Loucy (cell line): Measurements from ENCODE around the gene IWS1.

Experiments used
- H2AFZ ChIP-seq: fragments of 200-600 bp; sonication (generic); 2 replicates; pipeline ENCODE4 v1.6.0; 2016; ENCODE audit warnings: antibody characterized with exemption, mild to moderate bottlenecking, low read length, moderate library complexity
- H3F3A ChIP-seq: fragments of 200-600 bp; 2 replicates; pipeline ENCODE4 v1.6.0; 2016; ENCODE audit warnings: antibody characterized with exemption, low read depth, mild to moderate bottlenecking
- H3K27me3 ChIP-seq: fragments of 200-600 bp; sonication (generic); 2 replicates; pipeline ENCODE4 v1.6.1; 2014; ENCODE audit warnings: low read length, mild to moderate bottlenecking; ENCODE audit not compliant: insufficient read depth, poor library complexity, severe bottlenecking
- H3K36me3 ChIP-seq: fragments of 200-600 bp; sonication (generic); 2 replicates; pipeline ENCODE4 v1.6.1; 2016; ENCODE audit warnings: low read length; ENCODE audit not compliant: insufficient read depth
- H3K4me1 ChIP-seq: fragments of 200-600 bp; sonication (generic); 2 replicates; pipeline ENCODE4 v1.5.1; 2014; ENCODE audit warnings: low read length, mild to moderate bottlenecking; ENCODE audit not compliant: insufficient read depth, poor library complexity, severe bottlenecking
- H3K4me2 ChIP-seq: fragments of 200-600 bp; sonication (generic); 2 replicates; pipeline ENCODE4 v1.6.0; 2014; ENCODE audit warnings: antibody characterized with exemption, low read length, low read depth, mild to moderate bottlenecking; ENCODE audit not compliant: poor library complexity, severe bottlenecking
- H3K4me3 ChIP-seq: fragments of 200-600 bp; sonication (generic); 2 replicates; pipeline ENCODE4 v1.5.1; 2014; ENCODE audit warnings: low read length, mild to moderate bottlenecking, mixed read lengths; ENCODE audit not compliant: poor library complexity, severe bottlenecking
- H3K79me2 ChIP-seq: fragments of 200-600 bp; sonication (generic); 2 replicates; pipeline ENCODE4 v1.6.1; 2014; ENCODE audit warnings: low read length; ENCODE audit not compliant: insufficient read depth
- H3K9ac ChIP-seq: fragments of 200-600 bp; sonication (generic); 2 replicates; pipeline ENCODE4 v1.6.0; 2014; ENCODE audit warnings: mild to moderate bottlenecking, low read depth, low read length, moderate library complexity; ENCODE audit not compliant: poor library complexity, severe bottlenecking
- H3K9me2 ChIP-seq: fragments of 200-600 bp; sonication (generic); replicated peaks from 2 replicates; pipeline ENCODE4 v1.6.1; 2016; ENCODE audit warnings: low read depth, low read length, mixed read lengths
- H3K9me3 ChIP-seq: fragments of 200-600 bp; sonication (generic); 2 replicates; pipeline ENCODE4 v1.6.1; 2014; ENCODE audit warnings: mild to moderate bottlenecking, antibody characterized with exemption, low read length, low read depth; ENCODE audit not compliant: insufficient read depth
- H4K20me1 ChIP-seq: fragments of 200-600 bp; sonication (generic); 2 replicates; pipeline ENCODE4 v1.6.0; 2014; ENCODE audit warnings: antibody characterized with exemption, low read length, mild to moderate bottlenecking; ENCODE audit not compliant: insufficient read depth, poor library complexity, severe bottlenecking
- EZH2phosphoT487 ChIP-seq: fragments of 200-600 bp; IDR thresholded peaks from 2 replicates; pipeline ENCODE4 v1.6.1; 2018; ENCODE audit warnings: antibody characterized with exemption, mild to moderate bottlenecking, moderate library complexity, borderline replicate concordance
- TF ChIP-seq, protein P1 (sequence below): fragments of 200-600 bp; sonication (generic); conservative IDR thresholded peaks from 2 replicates; pipeline ENCODE4 v1.5.1; 2014; ENCODE audit warnings: mild to moderate bottlenecking, antibody characterized with exemption, low read length

IWS1 gene

DNA sequence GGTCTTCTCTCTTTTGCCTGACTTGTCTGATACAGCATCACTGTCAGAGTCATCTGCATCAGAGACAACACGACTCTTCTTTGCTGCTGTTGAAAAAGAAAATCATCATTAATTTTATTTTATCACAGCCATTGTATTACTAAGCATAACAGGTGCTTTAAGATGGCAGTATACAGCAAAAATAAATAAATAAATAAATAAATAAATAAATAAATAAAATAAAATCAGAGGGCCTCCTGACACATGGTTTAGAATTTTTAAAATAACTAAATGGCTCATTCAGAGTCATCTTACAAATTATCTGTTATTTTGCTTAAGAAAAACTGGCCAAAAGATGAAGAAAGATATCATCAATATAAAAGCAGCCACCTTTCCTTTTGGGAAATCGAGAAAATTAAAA is 22.8 kb downstream of the IWS1 start:
- Histone ChIP-seq H3K9me3 (no peaks in the 10 kb centered on the region), H3K79me2 (peaks cover 22% of the 10 kb centered on the region), H3K9ac (no peak overlapping the region), H4K20me1 (peaks cover 28% of the 10 kb centered on the region), H3K36me3 (peaks cover 70% of the 10 kb centered on the region), H3F3A (no peaks in the 10 kb centered on the region), H3K27me3 (no peaks in the 10 kb centered on the region), H2AFZ (no peak overlapping the region), H3K4me1 (peaks cover under 1% of the 10 kb centered on the region), H3K4me3 (no peak overlapping the region), H3K4me2 (no peak overlapping the region), H3K9me2 (no peaks in the 10 kb centered on the region)
- TF ChIP-seq, protein P1, sequence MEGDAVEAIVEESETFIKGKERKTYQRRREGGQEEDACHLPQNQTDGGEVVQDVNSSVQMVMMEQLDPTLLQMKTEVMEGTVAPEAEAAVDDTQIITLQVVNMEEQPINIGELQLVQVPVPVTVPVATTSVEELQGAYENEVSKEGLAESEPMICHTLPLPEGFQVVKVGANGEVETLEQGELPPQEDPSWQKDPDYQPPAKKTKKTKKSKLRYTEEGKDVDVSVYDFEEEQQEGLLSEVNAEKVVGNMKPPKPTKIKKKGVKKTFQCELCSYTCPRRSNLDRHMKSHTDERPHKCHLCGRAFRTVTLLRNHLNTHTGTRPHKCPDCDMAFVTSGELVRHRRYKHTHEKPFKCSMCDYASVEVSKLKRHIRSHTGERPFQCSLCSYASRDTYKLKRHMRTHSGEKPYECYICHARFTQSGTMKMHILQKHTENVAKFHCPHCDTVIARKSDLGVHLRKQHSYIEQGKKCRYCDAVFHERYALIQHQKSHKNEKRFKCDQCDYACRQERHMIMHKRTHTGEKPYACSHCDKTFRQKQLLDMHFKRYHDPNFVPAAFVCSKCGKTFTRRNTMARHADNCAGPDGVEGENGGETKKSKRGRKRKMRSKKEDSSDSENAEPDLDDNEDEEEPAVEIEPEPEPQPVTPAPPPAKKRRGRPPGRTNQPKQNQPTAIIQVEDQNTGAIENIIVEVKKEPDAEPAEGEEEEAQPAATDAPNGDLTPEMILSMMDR, result no peak
- TF ChIP-seq EZH2phosphoT487, result no peak

DNA sequence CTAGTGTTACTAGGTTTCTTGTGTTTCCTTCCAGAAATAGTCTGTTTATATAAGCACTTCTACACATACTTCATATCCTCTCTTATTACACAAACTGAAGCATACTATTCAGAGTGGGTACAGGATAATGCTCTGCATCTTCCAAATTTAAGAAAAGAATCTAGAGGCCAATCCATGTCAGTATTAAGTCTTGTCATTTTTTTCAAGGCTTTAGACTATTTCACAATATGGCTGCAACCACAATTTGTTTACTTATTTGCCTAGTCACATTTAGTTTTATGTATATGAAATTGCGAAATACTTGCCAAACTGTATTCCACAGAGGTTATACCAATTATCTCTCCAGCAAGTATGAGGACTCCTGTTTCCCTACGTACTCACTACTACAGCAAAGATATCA is 27.9 kb downstream of the IWS1 start:
- H3K4me2 ChIP-seq, result no peak overlapping the region

DNA sequence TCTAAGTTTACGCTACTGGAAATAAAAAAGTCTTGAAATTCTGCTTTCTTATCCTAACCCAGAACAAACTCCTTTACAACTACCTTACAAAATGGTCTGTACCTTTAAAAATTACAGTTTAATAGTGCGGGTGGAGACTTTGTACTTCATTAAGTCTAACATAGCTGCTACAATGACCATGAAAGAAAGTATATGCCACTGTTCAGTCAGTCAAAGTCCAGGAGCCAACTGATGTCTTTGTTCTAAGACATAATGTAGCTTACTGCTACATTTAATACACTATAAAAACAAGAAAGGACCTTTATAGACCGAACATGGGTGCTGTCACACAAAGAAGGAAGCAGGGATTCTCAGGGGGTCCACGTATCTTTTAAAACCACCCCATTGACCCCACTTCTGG is 36.0 kb downstream of the IWS1 start:
- Histone ChIP-seq H4K20me1 (peaks cover 10% of the 10 kb centered on the region), H3K9me3 (no peaks in the 10 kb centered on the region), H2AFZ (no peak overlapping the region), H3K27me3 (no peaks in the 10 kb centered on the region), H3K9ac (no peak overlapping the region), H3K36me3 (peaks cover 87% of the 10 kb centered on the region), H3K4me2 (no peak overlapping the region), H3K4me1 (peaks cover 16% of the 10 kb centered on the region), H3K9me2 (no peaks in the 10 kb centered on the region), H3K4me3 (no peak overlapping the region), H3K79me2 (no peaks in the 10 kb centered on the region), H3F3A (peaks cover 8% of the 10 kb centered on the region)
- TF ChIP-seq EZH2phosphoT487, result no peak
- TF ChIP-seq, protein P1, result no peak

More for the DNA sequence above, 27.9 kb downstream of the IWS1 start:
- H3K79me2 ChIP-seq, result no peaks in the 10 kb centered on the region
- H3K4me1 ChIP-seq, result no peaks in the 10 kb centered on the region
- peaks cover 89% of the 10 kb centered on the region for H3K36me3 ChIP-seq
- H4K20me1 ChIP-seq, result no peaks in the 10 kb centered on the region
- no peaks in the 10 kb centered on the region for H3F3A ChIP-seq
- H3K9me3 ChIP-seq, result no peaks in the 10 kb centered on the region
- no peaks in the 10 kb centered on the region for H3K9me2 ChIP-seq
- TF ChIP-seq, protein P1, result no peak
- TF ChIP-seq EZH2phosphoT487, result no peak
- H3K27me3 ChIP-seq, result no peaks in the 10 kb centered on the region
- H2AFZ ChIP-seq, result no peak overlapping the region
- H3K4me3 ChIP-seq, result no peak overlapping the region
- no peak overlapping the region for H3K9ac ChIP-seq
